Liver (tissue), 9 donors: ENCODE measurements around the gene MYO1H. TPM values are rescaled to one million over a fixed set of nuclear protein-coding genes. Genes with fewer than 3 reads are reported as not detected.
A peak's percentile ranks its signal among the peaks of the same experiment; 100 is the strongest.

Experiments
- DNase-seq: peaks from one replicate; pipeline ENCODE4 v3.0.0-alpha.2; 2017; ENCODE audit warnings: low spot score
- H3K27ac ChIP-seq, 2 donors: one replicate each; pipeline ENCODE4 v1.7.0; 2013; ENCODE audit warnings: inconsistent platforms in 2 of 2, low read length in 2 of 2, control low read depth in 1 of 2, low read depth in 1 of 2, mild to moderate bottlenecking in 1 of 2
- H3K27me3 ChIP-seq, 4 donors: one replicate each; pipeline versions ENCODE4 v1.6.1 to v1.7.0; 2013; ENCODE audit warnings: low read length in 3 of 4, inconsistent platforms in 1 of 4, mild to moderate bottlenecking in 1 of 4, moderate library complexity in 1 of 4; ENCODE audit not compliant: control insufficient read depth in 4 of 4, insufficient read depth in 4 of 4
- H3K36me3 ChIP-seq, 4 donors: one replicate each; pipeline versions ENCODE4 v1.6.1 to v1.7.0; 2013; ENCODE audit warnings: low read length in 3 of 4, mild to moderate bottlenecking in 3 of 4, low read depth in 1 of 4, moderate library complexity in 1 of 4; ENCODE audit not compliant: control insufficient read depth in 4 of 4, insufficient read depth in 3 of 4
- H3K4me1 ChIP-seq, 4 donors: one replicate each; pipeline versions ENCODE4 v1.6.1 to v1.7.0; 2013; ENCODE audit warnings: low read length in 3 of 4, mild to moderate bottlenecking in 3 of 4, moderate library complexity in 1 of 4; ENCODE audit not compliant: control insufficient read depth in 4 of 4, insufficient read depth in 4 of 4
- H3K4me3 ChIP-seq, 3 donors: one replicate each; pipeline versions ENCODE4 v1.6.1 to v1.7.0; 2013; ENCODE audit warnings: low read length in 3 of 3, control low read depth in 1 of 3, low read depth in 1 of 3, mild to moderate bottlenecking in 1 of 3
- H3K9ac ChIP-seq, 2 donors: one replicate each; pipeline ENCODE4 v1.7.0; 2013; ENCODE audit warnings: low read length in 2 of 2, mild to moderate bottlenecking in 2 of 2, moderate library complexity in 2 of 2, control low read depth in 1 of 2, low read depth in 1 of 2
- H3K9me3 ChIP-seq, 4 donors: one replicate each; pipeline versions ENCODE4 v1.6.1 to v1.7.0; 2013; ENCODE audit warnings: low read length in 3 of 4; ENCODE audit not compliant: control insufficient read depth in 4 of 4
- FOXA1 ChIP-seq: IDR thresholded peaks from 2 replicates; pipeline ENCODE4 v1.6.1; 2016; ENCODE audit warnings: antibody characterized with exemption
- FOXA2 ChIP-seq: IDR thresholded peaks from 2 replicates; pipeline ENCODE4 v1.6.1; 2016; ENCODE audit warnings: antibody characterized with exemption
- GABPA ChIP-seq, 2 donors: IDR thresholded peaks in 1 of 2; conservative IDR thresholded peaks in 1 of 2; 2 replicates each; pipeline ENCODE4 v1.6.1; 2016; ENCODE audit warnings: antibody characterized with exemption in 2 of 2, mild to moderate bottlenecking in 1 of 2, moderate library complexity in 1 of 2
- HNF4A ChIP-seq, 2 donors: conservative IDR thresholded peaks; 2 replicates each; pipeline ENCODE4 v1.6.1; 2016; ENCODE audit warnings: antibody characterized with exemption in 2 of 2, mild to moderate bottlenecking in 2 of 2
- HNF4G ChIP-seq: IDR thresholded peaks from 2 replicates; pipeline ENCODE4 v1.6.1; 2016; ENCODE audit warnings: antibody characterized with exemption
- JUND ChIP-seq, 2 donors: IDR thresholded peaks; 2 replicates each; pipeline ENCODE4 v1.6.1; 2016; ENCODE audit warnings: antibody characterized with exemption in 2 of 2
- MAX ChIP-seq: IDR thresholded peaks from 2 replicates; pipeline ENCODE4 v1.6.1; 2016; ENCODE audit warnings: antibody characterized with exemption
- RAD21 ChIP-seq, 2 donors: IDR thresholded peaks; 2 replicates each; pipeline ENCODE4 v1.6.1; 2016; ENCODE audit warnings: antibody characterized with exemption in 2 of 2, mild to moderate bottlenecking in 2 of 2
- REST ChIP-seq: IDR thresholded peaks from 2 replicates; pipeline ENCODE4 v1.6.1; 2016; ENCODE audit warnings: antibody characterized with exemption, mild to moderate bottlenecking
- RXRA ChIP-seq, 2 donors: IDR thresholded peaks; 2 replicates each; pipeline ENCODE4 v1.6.1; 2017 to 2018; ENCODE audit warnings: antibody characterized with exemption in 2 of 2, mild to moderate bottlenecking in 1 of 2
- SP1 ChIP-seq: IDR thresholded peaks from 2 replicates; pipeline ENCODE4 v1.6.1; 2018; ENCODE audit warnings: antibody characterized with exemption, mild to moderate bottlenecking
- TAF1 ChIP-seq: conservative IDR thresholded peaks from 2 replicates; pipeline ENCODE4 v1.6.1; 2016; ENCODE audit warnings: antibody characterized with exemption, mild to moderate bottlenecking
- YY1 ChIP-seq: IDR thresholded peaks from 2 replicates; pipeline ENCODE4 v1.6.1; 2016; ENCODE audit warnings: antibody characterized with exemption, mild to moderate bottlenecking
- WGBS: extraction: QIAGEN DNeasy Blood & Tissue Kit; methylation state at CpG from one replicate; pipeline ENCODE4 v1.1.7; 2013; 5-methylcytosine and 5-hydroxymethylcytosine counted together
- polyA plus RNA-seq, 2 donors: library from polyadenylated mRNA; stranded (reverse) in 1 of 2; unstranded in 1 of 2; fragments of 200-250 nt in 1 of 2; fragments of >200 nt in 1 of 2; fragmentation: Nextera tagmentation in 1 of 2; extraction: Ambion mirVana in 1 of 2; gene quantifications; one replicate each; pipeline versions ENCODE4 v1.2.1 to v1.2.3, GENCODE V29; 2013 to 2015
- total RNA-seq, 2 donors: library from RNA; depleted of rRNA; stranded (reverse); fragments of >200 nt; gene quantifications; one replicate each; pipeline ENCODE4 v1.2.3, GENCODE V29; 2014
- donor health status: healthy.
- donor health status: healthy.
- donor health status: healthy.
- donor health status: healthy.
- donor health status: healthy.

The MYO1H gene
- total and polyA plus RNA-seq, 4 donors: not detected

GRCh38 chr12:109455706-109456105 lies 108.0 kb downstream of the MYO1H start (continued):
- TF ChIP-seq REST: no peak
- no peak for TF ChIP-seq YY1
- no peak for TF ChIP-seq FOXA1
- no peak for TF ChIP-seq RAD21 (IDR thresholded peaks at IDR 0.05)

GRCh38 chr12:109458086-109458485 lies 110.4 kb downstream of the MYO1H start:
- Histone ChIP-seq H3K27me3 (no peaks in the 10 kb centered on the region), H3K9me3 (no peaks in the 10 kb centered on the region), H3K27ac (peak overlapping the region; percentile 40 to 46), H3K9ac (no peak overlapping the region), H3K4me3 (no peak overlapping the region), H3K36me3 (peaks cover 7 to 48% (median 28%) of the 10 kb centered on the region in 4 donors), H3K4me1 (peaks cover 6 to 26% (median 15%) of the 10 kb centered on the region in 4 donors)
- 79% methylated on average over 4 of the region's 4 CpGs for WGBS
- TF ChIP-seq GABPA (IDR thresholded peaks at IDR 0.05 in 1 of 2, conservative IDR thresholded peaks at IDR 0.05 in 1 of 2): no peak
- no peak for TF ChIP-seq MAX
- no peak for TF ChIP-seq REST
- TF ChIP-seq FOXA1: no peak
- TF ChIP-seq HNF4A (conservative IDR thresholded peaks at IDR 0.05): no peak
- no peak for TF ChIP-seq FOXA2
- no peak for TF ChIP-seq JUND (IDR thresholded peaks at IDR 0.05)
- no peak for DNase-seq

GRCh38 chr12:109458771-109459208 lies 111.1 kb downstream of the MYO1H start:
- Histone ChIP-seq H3K9ac (no peak overlapping the region), H3K36me3 (peaks cover 5 to 41% (median 25%) of the 10 kb centered on the region in 4 donors), H3K4me1 (peaks cover 6 to 30% (median 15%) of the 10 kb centered on the region in 4 donors), H3K27ac (peak overlapping the region; percentile 40 to 46), H3K9me3 (no peaks in the 10 kb centered on the region), H3K27me3 (no peaks in the 10 kb centered on the region), H3K4me3 (no peak overlapping the region)
- 72% methylated on average over 6 of the region's 6 CpGs for WGBS
- no peak for DNase-seq
- TF ChIP-seq TAF1: no peak
- TF ChIP-seq SP1: no peak
- TF ChIP-seq HNF4G: no peak
- no peak for TF ChIP-seq JUND (IDR thresholded peaks at IDR 0.05)
- no peak for TF ChIP-seq RXRA (IDR thresholded peaks at IDR 0.05)
